PFSK-1 (cell line): ENCODE results near the gene MZB1.

Source experiments
- FOXP2 ChIP-seq: optimal IDR thresholded peaks from 2 replicates; pipeline ENCODE3; 2011; ENCODE audit warnings: borderline replicate concordance, control low read depth, inconsistent platforms; ENCODE audit not compliant: insufficient read depth; ENCODE audit errors: extremely low read length, extremely low read depth
- POLR2AphosphoS5 ChIP-seq: IDR thresholded peaks from 2 replicates; pipeline ENCODE4 v1.6.1; 2012; ENCODE audit warnings: low read depth, mild to moderate bottlenecking, control low read depth, low read length, moderate library complexity
- SIN3A ChIP-seq: IDR thresholded peaks from 2 replicates; pipeline ENCODE4 v1.6.1; 2012; ENCODE audit warnings: mild to moderate bottlenecking, low read length, moderate library complexity, borderline replicate concordance; ENCODE audit not compliant: insufficient read depth
- TAF1 ChIP-seq: IDR thresholded peaks from 2 replicates; pipeline ENCODE4 v1.6.1; 2012; ENCODE audit warnings: low read length, control low read depth, borderline replicate concordance; ENCODE audit not compliant: insufficient read depth
- TF ChIP-seq, protein P1 (sequence below), 2 experiments: IDR thresholded peaks; 2 replicates each; pipeline versions ENCODE4 v1.6.1 to v1.8.0; 2011 to 2012; ENCODE audit warnings: low read depth in 2 of 2, low read length in 2 of 2, control low read depth in 1 of 2, inconsistent platforms in 1 of 2, mild to moderate bottlenecking in 1 of 2, moderate library complexity in 1 of 2; ENCODE audit not compliant: insufficient read depth in 1 of 2

MZB1 gene

DNA sequence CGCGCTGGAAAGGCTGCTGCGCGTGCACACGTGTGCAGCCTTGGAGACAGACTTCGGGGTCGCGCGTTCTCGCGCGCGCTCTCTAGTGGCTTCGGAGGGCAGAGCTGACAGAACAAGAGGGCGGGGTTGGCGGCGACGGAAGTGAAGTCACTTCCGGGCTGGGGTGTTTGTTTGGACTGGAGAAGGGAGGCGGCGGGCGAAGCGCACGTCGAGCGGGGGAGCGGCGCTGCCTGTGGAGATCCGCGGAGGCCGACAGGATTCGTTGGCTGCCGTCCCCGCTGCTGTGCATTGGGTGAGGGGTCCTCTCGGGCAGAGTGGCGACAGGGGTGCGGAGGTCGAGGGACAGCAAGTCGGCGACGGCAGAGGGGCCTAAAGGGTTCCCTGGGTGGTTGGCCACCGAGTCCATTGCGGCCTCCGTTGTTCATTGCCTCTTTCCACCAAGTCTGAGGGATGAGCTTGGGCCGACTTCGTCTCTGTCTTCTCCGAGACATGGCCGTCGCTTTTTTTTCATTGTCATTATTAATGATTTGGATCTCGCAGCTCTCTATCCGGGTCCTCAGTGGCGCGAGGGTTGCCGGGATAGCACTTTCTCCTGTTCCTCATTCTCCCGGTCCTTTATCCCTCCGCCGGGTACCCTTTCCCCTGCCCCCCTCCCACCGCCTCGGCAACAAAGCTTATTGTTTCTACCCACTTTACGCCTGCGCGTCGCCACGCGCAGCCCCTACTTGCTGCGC lies 47.9 kb downstream of the MZB1 start, which contains the start of gene PAIP2:
Gene PAIP2, plus strand, starts transcription at position 166 of the 734 bp plus-strand sequence. CDS start 21,931 bp downstream, outside the sequence.
- TF ChIP-seq SIN3A (peak; percentile 75; the same call in 1 of the 2 replicates), TAF1 (0 out of 2 replicates have a peak, but pooled peaks have one; percentile 1), FOXP2 (peak; percentile 96), POLR2AphosphoS5 (peak; percentile 56)
- TF ChIP-seq, protein P1, sequence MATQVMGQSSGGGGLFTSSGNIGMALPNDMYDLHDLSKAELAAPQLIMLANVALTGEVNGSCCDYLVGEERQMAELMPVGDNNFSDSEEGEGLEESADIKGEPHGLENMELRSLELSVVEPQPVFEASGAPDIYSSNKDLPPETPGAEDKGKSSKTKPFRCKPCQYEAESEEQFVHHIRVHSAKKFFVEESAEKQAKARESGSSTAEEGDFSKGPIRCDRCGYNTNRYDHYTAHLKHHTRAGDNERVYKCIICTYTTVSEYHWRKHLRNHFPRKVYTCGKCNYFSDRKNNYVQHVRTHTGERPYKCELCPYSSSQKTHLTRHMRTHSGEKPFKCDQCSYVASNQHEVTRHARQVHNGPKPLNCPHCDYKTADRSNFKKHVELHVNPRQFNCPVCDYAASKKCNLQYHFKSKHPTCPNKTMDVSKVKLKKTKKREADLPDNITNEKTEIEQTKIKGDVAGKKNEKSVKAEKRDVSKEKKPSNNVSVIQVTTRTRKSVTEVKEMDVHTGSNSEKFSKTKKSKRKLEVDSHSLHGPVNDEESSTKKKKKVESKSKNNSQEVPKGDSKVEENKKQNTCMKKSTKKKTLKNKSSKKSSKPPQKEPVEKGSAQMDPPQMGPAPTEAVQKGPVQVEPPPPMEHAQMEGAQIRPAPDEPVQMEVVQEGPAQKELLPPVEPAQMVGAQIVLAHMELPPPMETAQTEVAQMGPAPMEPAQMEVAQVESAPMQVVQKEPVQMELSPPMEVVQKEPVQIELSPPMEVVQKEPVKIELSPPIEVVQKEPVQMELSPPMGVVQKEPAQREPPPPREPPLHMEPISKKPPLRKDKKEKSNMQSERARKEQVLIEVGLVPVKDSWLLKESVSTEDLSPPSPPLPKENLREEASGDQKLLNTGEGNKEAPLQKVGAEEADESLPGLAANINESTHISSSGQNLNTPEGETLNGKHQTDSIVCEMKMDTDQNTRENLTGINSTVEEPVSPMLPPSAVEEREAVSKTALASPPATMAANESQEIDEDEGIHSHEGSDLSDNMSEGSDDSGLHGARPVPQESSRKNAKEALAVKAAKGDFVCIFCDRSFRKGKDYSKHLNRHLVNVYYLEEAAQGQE (IDR thresholded peaks at IDR 0.05; ENCODE audit: insufficient read depth in 1 of 2, low read depth in 2 of 2, low read length in 2 of 2): no peak; a peak in 1 of 4 replicates

DNA sequence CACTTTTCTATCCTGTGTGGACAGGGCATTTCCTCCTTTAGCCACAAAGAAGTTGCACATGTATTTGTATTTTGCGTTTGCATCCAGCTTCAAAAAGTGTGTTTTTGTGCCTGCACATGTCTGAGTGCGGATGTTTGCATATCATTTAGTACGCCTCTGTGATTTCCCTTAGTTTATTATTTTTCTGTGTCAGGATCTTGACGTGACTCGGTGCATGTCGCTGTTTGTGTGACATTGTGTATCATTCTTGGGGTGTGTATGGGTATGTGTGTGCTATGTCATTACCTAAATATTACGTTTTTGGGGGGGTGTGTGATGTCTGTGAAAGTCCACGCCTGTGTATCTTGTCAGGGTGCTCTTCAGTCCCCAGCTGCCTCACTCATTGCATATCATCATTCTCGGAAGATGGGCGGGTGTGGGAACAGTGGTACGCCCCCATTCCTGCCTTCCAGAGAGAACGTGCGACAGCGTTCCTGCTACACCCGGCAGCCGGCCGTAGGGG lies 48.5 kb downstream of the MZB1 start:
- TF ChIP-seq TAF1 (0 out of 2 replicates have a peak, but pooled peaks have one; percentile 7), SIN3A (no peak), FOXP2 (no peak), POLR2AphosphoS5 (no peak)
- TF ChIP-seq, protein P1 (IDR thresholded peaks at IDR 0.05; ENCODE audit: insufficient read depth in 1 of 2, low read depth in 2 of 2, low read length in 2 of 2): no peak

DNA sequence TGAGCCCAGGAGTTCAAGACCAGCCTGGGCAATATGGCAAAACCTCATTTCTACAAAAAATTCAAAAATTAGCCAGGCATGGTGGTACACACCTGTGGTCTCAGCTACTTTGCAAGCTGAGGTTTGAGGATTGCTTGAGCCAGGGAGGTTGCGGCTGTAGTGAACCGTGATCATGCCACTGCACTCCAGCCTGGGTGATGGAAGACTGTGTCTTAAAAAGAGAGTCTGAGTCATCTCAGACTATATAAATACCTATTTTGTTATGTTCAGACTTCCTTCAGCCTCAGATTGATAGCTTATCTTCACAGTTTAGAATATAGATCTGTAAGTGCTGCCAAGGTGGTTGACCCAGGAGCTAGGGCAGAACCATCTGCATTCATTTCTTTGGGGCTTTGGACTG lies 49.7 kb downstream of the MZB1 start:
- no peak for TF ChIP-seq SIN3A
- TF ChIP-seq, protein P1 (IDR thresholded peaks at IDR 0.05; ENCODE audit: insufficient read depth in 1 of 2, low read depth in 2 of 2, low read length in 2 of 2): no peak
- TF ChIP-seq FOXP2: no peak
- TF ChIP-seq TAF1: no peak
- no peak for TF ChIP-seq POLR2AphosphoS5
